Measurements from ENCODE around the gene SIGMAR1. TPM values are rescaled to one million over a fixed set of nuclear protein-coding genes. Genes with fewer than 3 reads are reported as not detected.

Gene SIGMAR1
- total RNA-seq, 3 donors from 2014 or later (not counting 1 experiment from before 2014, with no cell fraction given), result 22.1 to 29.8 (median 23.0) TPM

DNA sequence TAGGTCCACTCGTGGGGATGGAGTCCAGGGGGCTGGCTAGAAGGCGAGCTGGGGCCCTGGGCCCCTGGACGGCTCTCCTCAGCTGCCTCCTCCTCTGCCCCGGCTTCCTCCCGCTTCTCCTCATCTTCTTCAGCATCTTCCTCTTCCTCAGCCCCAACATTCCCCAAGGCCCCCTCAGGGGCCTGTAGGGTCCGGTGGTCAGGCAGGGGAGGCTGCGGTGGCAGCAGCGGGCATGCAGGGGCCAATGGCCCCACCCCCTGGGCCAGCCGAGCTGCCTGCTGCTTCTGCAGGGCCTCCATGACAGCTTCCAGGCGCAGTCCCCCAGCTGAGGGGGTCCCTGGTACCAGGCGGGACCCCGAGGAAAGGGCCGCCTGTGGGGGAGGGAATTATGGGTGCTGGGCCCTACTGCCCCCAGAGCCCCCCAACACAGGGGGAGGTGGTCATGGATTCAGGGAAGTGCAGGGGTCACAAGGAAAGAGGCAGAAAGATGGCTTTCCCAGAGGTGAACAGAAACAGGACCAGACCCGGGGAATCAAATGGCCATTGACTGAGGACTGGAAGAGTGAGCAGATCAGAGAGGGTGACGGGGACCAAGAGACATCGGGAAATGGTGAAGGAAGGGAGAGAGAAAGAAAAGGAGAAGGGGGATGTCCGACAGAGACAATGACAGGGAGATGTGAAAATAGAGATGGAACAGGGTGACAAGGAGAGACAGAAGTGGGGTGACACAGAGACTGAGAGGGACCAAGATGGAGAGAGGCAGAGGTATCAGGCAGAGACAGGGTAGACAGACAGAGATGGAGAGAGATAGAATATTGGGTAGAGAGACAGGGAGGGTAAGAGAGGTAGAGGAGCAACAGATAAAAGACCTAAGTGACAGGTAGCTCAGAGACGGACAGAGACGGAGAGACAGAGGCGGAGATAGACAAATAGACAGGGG is 9.6 kb downstream of the SIGMAR1 start:
- 34% methylated on average over 20 of the region's 20 CpGs for WGBS (ENCODE audit: insufficient coverage)
- H3K9me3 ChIP-seq (ENCODE audit: control insufficient read depth, insufficient read depth, low read length), result no peaks in the 10 kb centered on the region
- Mint-ChIP-seq H3K4me3 (peak overlapping the region; percentile 86), H3K4me1 (peaks cover 22 to 26% of the 10 kb centered on the region in 2 donors), H3K27me3 (ENCODE audit: low read depth in 2 of 2) (peaks cover 55 to 58% of the 10 kb centered on the region in 2 donors), H3K9me3 (no peaks in the 10 kb centered on the region), H3K27ac (peak overlapping the region; percentile 1 to 29), H3K36me3 (peaks cover 8% of the 10 kb centered on the region)
- no peak for TF ChIP-seq CTCF (IDR thresholded peaks at IDR 0.05)
- ATAC-seq (peak in 1 of 3 donors; percentile 9), DNase-seq (no peak)
- H3K36me3 ChIP-seq (ENCODE audit: control insufficient read depth, insufficient read depth, low read length), result no peaks in the 10 kb centered on the region
- peaks cover 24% of the 10 kb centered on the region for H3K4me1 ChIP-seq (ENCODE audit: control insufficient read depth, insufficient read depth, low read length)
- H3K27ac ChIP-seq (ENCODE audit: low read length), result no peak overlapping the region
- H3K27me3 ChIP-seq (ENCODE audit: control insufficient read depth, insufficient read depth, low read length), result peaks cover 54% of the 10 kb centered on the region
- H3K4me3 ChIP-seq (ENCODE audit: low read length), result no peak overlapping the region
- intact Hi-C loops (cut with micrococcal nuclease), result no loop called here

DNA sequence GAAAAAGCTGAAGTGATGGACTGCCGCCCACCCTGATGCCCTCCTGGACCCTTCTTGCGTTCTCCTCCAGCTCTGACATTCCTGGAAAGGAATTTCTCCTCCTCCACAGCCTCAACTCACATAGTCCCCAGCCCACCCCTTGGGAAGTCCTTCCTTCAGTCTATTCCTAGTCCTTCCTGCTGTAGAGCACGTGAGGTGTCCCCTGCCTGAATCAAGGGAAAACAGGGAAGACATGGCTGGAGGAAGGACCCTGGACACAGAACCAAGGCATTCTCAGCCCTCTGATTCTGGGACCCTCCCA is 12.5 kb downstream of the SIGMAR1 start:
- H3K9me3 ChIP-seq (ENCODE audit: control insufficient read depth, insufficient read depth, low read length), result no peaks in the 10 kb centered on the region
- no peak for DNase-seq
- ATAC-seq, result no peak
- 79% methylated on average over 3 of the region's 3 CpGs for WGBS (ENCODE audit: insufficient coverage)
- H3K27me3 Mint-ChIP-seq (ENCODE audit: low read depth in 2 of 2), result peaks cover 63 to 64% of the 10 kb centered on the region in 2 donors
- peaks cover 29 to 40% of the 10 kb centered on the region in 2 donors for H3K4me1 Mint-ChIP-seq
- peaks cover 8% of the 10 kb centered on the region for H3K36me3 Mint-ChIP-seq
- TF ChIP-seq CTCF (IDR thresholded peaks at IDR 0.05), result no peak
- H3K4me3 Mint-ChIP-seq, result no peak overlapping the region
- intact Hi-C loops (cut with micrococcal nuclease), result no loop called here
- no peak overlapping the region for H3K27ac Mint-ChIP-seq
- H3K27ac ChIP-seq (ENCODE audit: low read length), result no peak overlapping the region
- H3K9me3 Mint-ChIP-seq, result no peaks in the 10 kb centered on the region
- H3K4me3 ChIP-seq (ENCODE audit: low read length), result no peak overlapping the region
- H3K27me3 ChIP-seq (ENCODE audit: control insufficient read depth, insufficient read depth, low read length), result peaks cover 68% of the 10 kb centered on the region
- H3K36me3 ChIP-seq (ENCODE audit: control insufficient read depth, insufficient read depth, low read length), result no peaks in the 10 kb centered on the region
- peaks cover 31% of the 10 kb centered on the region for H3K4me1 ChIP-seq (ENCODE audit: control insufficient read depth, insufficient read depth, low read length)

- peaks cover 64% of the 10 kb centered on the region for H3K27me3 ChIP-seq (ENCODE audit: control insufficient read depth, insufficient read depth, low read length)
- WGBS (ENCODE audit: insufficient coverage), result 17% methylated on average over 39 of the region's 39 CpGs
- H3K9me3 ChIP-seq (ENCODE audit: control insufficient read depth, insufficient read depth, low read length), result no peaks in the 10 kb centered on the region
- ATAC-seq (no peak), DNase-seq (no peak)
- no peak overlapping the region for H3K4me3 ChIP-seq (ENCODE audit: low read length)
- no peak for TF ChIP-seq CTCF (IDR thresholded peaks at IDR 0.05)
- Mint-ChIP-seq H3K4me1 (peaks cover 35 to 44% of the 10 kb centered on the region in 2 donors), H3K4me3 (no peak overlapping the region), H3K9me3 (no peaks in the 10 kb centered on the region), H3K27me3 (ENCODE audit: low read depth in 2 of 2) (peaks cover 58 to 59% of the 10 kb centered on the region in 2 donors), H3K36me3 (peaks cover 8% of the 10 kb centered on the region), H3K27ac (no peak overlapping the region)
- H3K4me1 ChIP-seq (ENCODE audit: control insufficient read depth, insufficient read depth, low read length), result peaks cover 36% of the 10 kb centered on the region
- intact Hi-C loops (cut with micrococcal nuclease), result no loop called here
- no peaks in the 10 kb centered on the region for H3K36me3 ChIP-seq (ENCODE audit: control insufficient read depth, insufficient read depth, low read length)
- no peak overlapping the region for H3K27ac ChIP-seq (ENCODE audit: low read length)
Measured at GRCh38 chr9:34624475-34625185, 13.0 kb downstream of the SIGMAR1 start.

Data from natural killer cell (primary cell).